Omental fat pad (tissue), 4 donors: ENCODE results near the gene SNAPC2. TPM values are rescaled to one million over a fixed set of nuclear protein-coding genes. Genes with fewer than 3 reads are reported as not detected.
"Not testable (repeated sequence)": the region's sequence is repeated elsewhere in the genome, so short reads cannot be mapped to it uniquely, and the experiment has no call there.

ENCODE experiments used
- ATAC-seq: fragments of 150-250 bp; one replicate; pipeline ENCODE4 v1.9.1; 2016; ENCODE audit warnings: mild to moderate bottlenecking, moderate library complexity; ENCODE audit not compliant: low FRiP score
- DNase-seq: peaks from one replicate; pipeline ENCODE4 v3.0.0-alpha.2; 2019; ENCODE audit warnings: low spot score
- total RNA-seq, 4 donors: library from RNA; depleted of rRNA; stranded (reverse); fragments of >200 nt; gene quantifications; one replicate each; pipeline ENCODE4 v1.1.0, GENCODE V29; 2016
- TF ChIP-seq, protein P1 (sequence below), 3 donors: fragments of 450-650 bp; IDR thresholded peaks; one replicate each; pipeline ENCODE4 v1.5.1; 2016 to 2017; ENCODE audit warnings: antibody characterized with exemption in 3 of 3, mild to moderate bottlenecking in 3 of 3, moderate library complexity in 2 of 3

Gene SNAPC2
- total RNA-seq, 4 donors from 2014 or later, result 4.7 to 13.1 (median 12.3) TPM

DNA sequence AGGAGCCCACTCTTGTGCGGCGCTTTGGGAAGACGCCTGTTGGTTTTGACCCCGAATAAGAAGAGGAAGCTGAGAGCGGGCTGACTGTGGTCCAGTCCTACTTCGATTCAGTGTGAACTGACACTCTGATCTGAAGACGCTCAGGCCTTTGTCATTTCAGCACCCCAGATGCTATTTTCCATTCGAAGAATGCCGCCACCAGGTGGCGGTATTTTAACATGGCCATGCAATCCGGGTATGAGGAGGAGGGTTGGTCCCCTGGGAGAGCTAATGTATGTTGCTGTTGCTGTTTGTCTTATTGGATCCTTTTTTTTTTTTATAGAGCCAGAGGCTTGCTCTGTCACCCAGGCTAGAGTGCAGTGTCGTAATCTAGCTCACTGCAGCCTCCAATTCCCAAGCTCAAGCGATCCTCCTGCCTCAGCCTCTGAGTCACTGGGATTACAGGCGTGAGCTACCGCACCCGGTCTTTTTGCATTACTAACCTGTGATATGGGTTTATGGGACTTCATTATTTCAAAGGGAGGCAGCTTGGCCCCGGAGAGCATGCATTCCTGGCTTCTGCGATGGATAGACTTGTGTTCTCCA lies 24.1 kb downstream of the SNAPC2 start:
- TF ChIP-seq, protein P1, sequence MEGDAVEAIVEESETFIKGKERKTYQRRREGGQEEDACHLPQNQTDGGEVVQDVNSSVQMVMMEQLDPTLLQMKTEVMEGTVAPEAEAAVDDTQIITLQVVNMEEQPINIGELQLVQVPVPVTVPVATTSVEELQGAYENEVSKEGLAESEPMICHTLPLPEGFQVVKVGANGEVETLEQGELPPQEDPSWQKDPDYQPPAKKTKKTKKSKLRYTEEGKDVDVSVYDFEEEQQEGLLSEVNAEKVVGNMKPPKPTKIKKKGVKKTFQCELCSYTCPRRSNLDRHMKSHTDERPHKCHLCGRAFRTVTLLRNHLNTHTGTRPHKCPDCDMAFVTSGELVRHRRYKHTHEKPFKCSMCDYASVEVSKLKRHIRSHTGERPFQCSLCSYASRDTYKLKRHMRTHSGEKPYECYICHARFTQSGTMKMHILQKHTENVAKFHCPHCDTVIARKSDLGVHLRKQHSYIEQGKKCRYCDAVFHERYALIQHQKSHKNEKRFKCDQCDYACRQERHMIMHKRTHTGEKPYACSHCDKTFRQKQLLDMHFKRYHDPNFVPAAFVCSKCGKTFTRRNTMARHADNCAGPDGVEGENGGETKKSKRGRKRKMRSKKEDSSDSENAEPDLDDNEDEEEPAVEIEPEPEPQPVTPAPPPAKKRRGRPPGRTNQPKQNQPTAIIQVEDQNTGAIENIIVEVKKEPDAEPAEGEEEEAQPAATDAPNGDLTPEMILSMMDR (IDR thresholded peaks at IDR 0.05), result peak in 1 of 3 donors; percentile 69
- DNase-seq (peak; percentile 98), ATAC-seq (peak; percentile 35)

DNA sequence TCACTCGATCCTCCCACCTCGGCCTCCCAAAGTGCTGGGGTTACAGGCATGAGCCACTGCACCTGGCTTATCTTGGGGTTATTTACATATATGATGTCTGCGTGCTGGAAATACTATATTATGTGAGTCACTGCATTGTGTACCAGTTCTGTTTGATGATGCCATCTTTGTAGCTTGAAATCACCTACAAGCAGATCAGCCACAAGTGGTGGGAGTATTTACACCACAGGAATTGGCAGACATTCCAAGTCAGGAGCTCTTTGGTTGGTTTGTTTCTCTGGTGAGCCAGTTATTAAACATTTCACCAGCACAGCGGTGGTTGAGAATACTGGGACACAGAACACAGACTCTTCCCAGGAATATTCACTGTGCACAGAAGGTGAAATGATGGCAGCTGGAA lies 27.8 kb downstream of the SNAPC2 start:
- TF ChIP-seq, protein P1 (IDR thresholded peaks at IDR 0.05), result no peak
- no peak for DNase-seq
- no peak for ATAC-seq

DNA sequence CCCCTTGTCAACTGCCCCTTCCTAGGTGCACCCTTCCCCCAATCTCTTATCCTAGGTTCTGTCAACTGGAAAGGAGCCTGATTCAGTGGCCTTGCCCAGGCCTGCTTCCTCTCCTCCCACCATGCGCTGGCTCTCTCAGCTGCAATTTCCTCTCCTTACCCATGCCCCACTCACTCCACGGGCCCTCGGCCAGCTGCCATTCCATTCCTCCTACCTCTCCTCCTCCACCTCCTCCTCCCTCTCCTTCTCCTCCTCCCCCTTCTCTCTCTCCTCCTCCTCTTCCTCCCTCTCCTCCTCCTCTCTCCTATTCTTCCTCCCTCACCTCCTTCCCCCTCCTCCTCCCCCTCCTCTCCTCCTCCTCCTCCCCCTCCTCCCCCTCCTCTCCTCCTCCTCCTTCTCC lies 32.9 kb downstream of the SNAPC2 start:
- DNase-seq, result no peak
- TF ChIP-seq, protein P1 (IDR thresholded peaks at IDR 0.05), result no peak
- ATAC-seq, result no peak

DNA sequence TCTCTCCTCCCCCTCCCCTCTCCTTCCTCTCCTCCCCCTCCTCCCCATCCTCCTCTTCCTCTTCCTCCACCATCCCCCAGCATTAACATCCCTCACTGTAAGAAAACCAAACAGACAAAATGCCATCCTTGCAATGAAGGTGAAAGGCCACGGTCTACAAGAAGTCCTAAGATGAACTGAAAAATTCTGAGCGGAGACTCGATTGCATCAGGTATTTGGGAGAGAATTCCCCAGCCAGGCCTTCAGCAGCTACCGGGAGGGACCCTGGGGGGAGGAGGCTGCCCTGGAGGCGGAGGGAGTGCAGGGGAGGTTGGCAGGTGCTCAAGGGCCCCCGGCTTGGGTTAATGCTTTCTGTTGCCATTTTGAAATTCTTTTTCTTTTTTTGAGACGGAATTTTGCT lies 33.4 kb downstream of the SNAPC2 start:
- TF ChIP-seq, protein P1 (IDR thresholded peaks at IDR 0.05), result no peak
- ATAC-seq (no peak), DNase-seq (no peak)

DNA sequence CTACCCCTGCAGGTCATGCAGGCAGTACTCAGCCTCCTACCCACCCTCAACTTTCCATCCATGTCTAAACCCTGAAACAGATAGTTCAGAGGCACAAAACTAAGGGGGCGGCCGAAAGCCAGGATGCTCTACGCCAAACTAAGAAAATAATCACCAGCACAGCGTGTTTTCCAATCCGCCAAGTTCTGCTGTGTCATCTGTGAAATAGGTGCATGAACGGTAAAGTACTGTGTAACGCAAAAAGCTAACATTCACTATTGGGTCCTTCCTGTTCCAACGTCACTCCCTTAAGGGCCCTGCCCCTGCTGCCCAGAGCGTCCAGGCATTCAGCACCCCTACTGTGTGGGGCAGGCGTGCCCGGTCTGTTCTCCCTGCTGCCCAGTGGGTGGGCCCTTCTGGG lies 35.6 kb downstream of the SNAPC2 start:
- DNase-seq (no peak), ATAC-seq (no peak)
- TF ChIP-seq, protein P1 (IDR thresholded peaks at IDR 0.05), result no peak

DNA sequence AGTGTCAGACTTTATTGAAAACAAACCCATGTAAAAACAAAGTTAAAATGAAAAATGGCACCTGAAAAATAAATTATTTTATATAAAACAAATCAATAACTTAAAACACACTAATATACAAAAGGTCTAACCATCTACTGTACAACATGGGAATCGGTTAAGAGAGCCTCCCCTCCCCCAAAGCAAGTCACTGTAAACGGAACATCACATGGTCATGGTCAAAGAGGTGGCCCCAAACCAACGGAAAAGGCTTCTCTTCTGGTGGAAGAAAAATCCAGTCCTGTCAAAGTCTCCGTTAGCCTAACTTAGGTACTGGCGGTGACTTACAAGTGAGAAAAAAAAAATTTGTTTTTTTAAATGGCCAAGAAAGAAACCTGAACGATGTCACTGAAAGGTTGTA lies 39.1 kb downstream of the SNAPC2 start:
- TF ChIP-seq, protein P1 (IDR thresholded peaks at IDR 0.05), result no peak
- ATAC-seq, result no peak
- no peak for DNase-seq

DNA sequence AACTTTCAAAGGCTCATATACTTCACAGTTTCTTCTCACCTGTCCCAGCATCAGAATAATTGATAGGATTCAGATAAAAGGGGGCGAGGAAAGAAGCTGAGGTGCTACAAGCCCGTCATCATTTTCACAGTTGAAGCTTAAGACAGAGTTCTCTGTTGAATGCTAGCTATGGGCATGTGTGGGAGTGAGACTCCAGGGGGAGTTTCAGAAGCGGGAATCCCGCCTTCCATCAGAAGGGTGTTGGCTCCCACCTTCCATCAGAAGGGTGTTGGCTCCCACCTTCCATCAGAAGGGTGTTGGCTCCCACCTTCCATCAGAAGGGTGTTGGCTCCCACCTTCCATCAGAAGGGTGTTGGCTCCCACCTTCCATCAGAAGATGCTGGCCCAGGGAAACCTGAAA lies 40.9 kb downstream of the SNAPC2 start:
- ATAC-seq, DNase-seq: not testable (repeated sequence)
